Activated CD4-positive, CD25-positive, alpha-beta regulatory T cell treated with anti-CD3 and anti-CD28 coated beads, Interleukin-2, amount 50 U/mL, for 72 hours (primary cell): ENCODE results near the gene TNRC6C.
"Not testable (repeated sequence)": the region's sequence is repeated elsewhere in the genome, so short reads cannot be mapped to it uniquely, and the experiment has no call there.

Experiments used
- DNase-seq: peaks from one replicate; pipeline ENCODE4 v3.0.0; 2021

TNRC6C gene

GRCh38 chr17:77930780-77931768, 27.4 kb upstream of the TNRC6C start:
- no peak for DNase-seq

GRCh38 chr17:77933777-77934398, 24.6 kb upstream of the TNRC6C start:
- DNase-seq = no peak

GRCh38 chr17:77935121-77935571, 23.4 kb upstream of the TNRC6C start:
- DNase-seq = no peak

GRCh38 chr17:77935744-77936143, 22.8 kb upstream of the TNRC6C start:
- not testable (repeated sequence) for DNase-seq

GRCh38 chr17:77936881-77937280, 21.6 kb upstream of the TNRC6C start:
- no peak for DNase-seq

GRCh38 chr17:77941004-77941403, 17.5 kb upstream of the TNRC6C start:
- no peak for DNase-seq

GRCh38 chr17:77942112-77942988, 16.2 kb upstream of the TNRC6C start:
- DNase-seq = no peak

- DNase-seq = no peak
These were observed 14.5 kb upstream of the TNRC6C start for GRCh38 chr17:77943971-77944370.

GRCh38 chr17:77944390-77945222, 13.9 kb upstream of the TNRC6C start:
- no peak for DNase-seq

- DNase-seq = no peak
These were observed 11.4 kb upstream of the TNRC6C start for GRCh38 chr17:77946900-77947645.

- DNase-seq = no peak
These were observed 9.8 kb upstream of the TNRC6C start for GRCh38 chr17:77948690-77949114.

- DNase-seq = no peak
These were observed 7.4 kb upstream of the TNRC6C start for GRCh38 chr17:77951123-77951522.

GRCh38 chr17:77952368-77952767, 6.1 kb upstream of the TNRC6C start:
- DNase-seq = no peak

- DNase-seq = no peak
These were observed 1.2 kb upstream of the TNRC6C start for GRCh38 chr17:77957235-77957856.

GRCh38 chr17:77958716-77959125, 218 bp downstream of the TNRC6C start:
- no peak for DNase-seq

GRCh38 chr17:77959126-77959925, 823 bp downstream of the TNRC6C start:
- peak; percentile 50 for DNase-seq

GRCh38 chr17:77959926-77960521, 1.5 kb downstream of the TNRC6C start:
- no peak for DNase-seq

- no peak for DNase-seq
These were observed 3.2 kb downstream of the TNRC6C start for GRCh38 chr17:77961741-77962140.

- DNase-seq = no peak
These were observed 3.8 kb downstream of the TNRC6C start for GRCh38 chr17:77962348-77962747.
